GM21786 (cell line): ENCODE measurements around the gene CCL25.

Experiments used
- ATAC-seq: cut with Tn5 transposase; IDR thresholded peaks from one replicate; pipeline ENCODE4 v1.9.1; 2021; ENCODE audit not compliant: unreplicated experiment

The CCL25 gene

GRCh38 chr19:8109455-8109854, 56.9 kb downstream of the CCL25 start:
- no peak for ATAC-seq

- no peak for ATAC-seq
Observed at GRCh38 chr19:8109890-8110662, 57.5 kb downstream of the CCL25 start.

- no peak for ATAC-seq
Observed at GRCh38 chr19:8110931-8111330, 58.4 kb downstream of the CCL25 start.

- no peak for ATAC-seq
Observed at GRCh38 chr19:8111376-8111775, 58.8 kb downstream of the CCL25 start.
